NCI-H226 (cell line): ENCODE results near the gene MYADML2.
A peak's percentile ranks its signal among the peaks of the same experiment; 100 is the strongest.
"Not testable (repeated sequence)": the region's sequence is repeated elsewhere in the genome, so short reads cannot be mapped to it uniquely, and the experiment has no call there.

Experiments
- DNase-seq: peaks from one replicate; pipeline ENCODE4 v3.0.0-alpha.2; 2015

The MYADML2 gene

GRCh38 chr17:81947189-81947588 lies at the start of gene MYADML2:
Gene MYADML2 (minus strand): TSS chr17:81947233. CDS start chr17:81941741, 5,492 bp downstream.
- DNase-seq: no peak

- DNase-seq: no peak
These were observed 49.3 kb upstream of the MYADML2 start for GRCh38 chr17:81996232-81996756.

GRCh38 chr17:81995463-81996231 lies 48.6 kb upstream of the MYADML2 start:
- no peak for DNase-seq

- DNase-seq: no peak
These were observed 47.8 kb upstream of the MYADML2 start for GRCh38 chr17:81994593-81995462.

GRCh38 chr17:81993729-81994592 lies 46.9 kb upstream of the MYADML2 start:
- no peak for DNase-seq

GRCh38 chr17:81992306-81993102 lies 45.5 kb upstream of the MYADML2 start:
- DNase-seq: no peak

- no peak for DNase-seq
These were observed 44.8 kb upstream of the MYADML2 start for GRCh38 chr17:81991684-81992305.

GRCh38 chr17:81990836-81991683 lies 44.0 kb upstream of the MYADML2 start:
- DNase-seq: no peak

- no peak for DNase-seq
These were observed 40.2 kb upstream of the MYADML2 start for GRCh38 chr17:81987161-81987770.

GRCh38 chr17:81986606-81987005 lies 39.6 kb upstream of the MYADML2 start:
- no peak for DNase-seq

GRCh38 chr17:81984773-81985410 lies 37.9 kb upstream of the MYADML2 start:
- no peak for DNase-seq

GRCh38 chr17:81983639-81984373 lies 36.8 kb upstream of the MYADML2 start:
- DNase-seq: no peak

- no peak for DNase-seq
These were observed 36.1 kb upstream of the MYADML2 start for GRCh38 chr17:81983011-81983638.

- not testable (repeated sequence) for DNase-seq
These were observed 34.5 kb upstream of the MYADML2 start for GRCh38 chr17:81981511-81981910.

GRCh38 chr17:81980707-81981343 lies 33.8 kb upstream of the MYADML2 start:
- DNase-seq: peak; percentile 79

GRCh38 chr17:81980122-81980521 lies 33.1 kb upstream of the MYADML2 start:
- no peak for DNase-seq

GRCh38 chr17:81978524-81979298 lies 31.7 kb upstream of the MYADML2 start:
- DNase-seq: no peak
